Dedifferentiated amniotic fluid mesenchymal stem cell (primary cell): ENCODE results near the gene HSBP1.

Experiments
- DNase-seq: peaks from one replicate; pipeline ENCODE4 v3.0.0-alpha.2; 2016; ENCODE audit errors: extremely low spot score

HSBP1 gene

GRCh38 chr16:83839561-83839960 lies 31.8 kb downstream of the HSBP1 start:
- DNase-seq: no peak

GRCh38 chr16:83840060-83840617 lies 32.4 kb downstream of the HSBP1 start:
- no peak for DNase-seq

- no peak for DNase-seq
Measured at GRCh38 chr16:83842291-83842690, 34.5 kb downstream of the HSBP1 start.

GRCh38 chr16:83842756-83843507 lies 35.2 kb downstream of the HSBP1 start:
- DNase-seq: no peak

GRCh38 chr16:83843657-83844056 lies 35.9 kb downstream of the HSBP1 start:
- no peak for DNase-seq

- no peak for DNase-seq
Measured at GRCh38 chr16:83845263-83845662, 37.5 kb downstream of the HSBP1 start.

- no peak for DNase-seq
Measured at GRCh38 chr16:83847371-83848225, 39.8 kb downstream of the HSBP1 start.

GRCh38 chr16:83849421-83849820 lies 41.6 kb downstream of the HSBP1 start:
- no peak for DNase-seq

GRCh38 chr16:83850947-83851346 lies 43.2 kb downstream of the HSBP1 start:
- DNase-seq: no peak

GRCh38 chr16:83851473-83851872 lies 43.7 kb downstream of the HSBP1 start:
- no peak for DNase-seq

- no peak for DNase-seq
Measured at GRCh38 chr16:83852774-83853173, 45.0 kb downstream of the HSBP1 start.

- no peak for DNase-seq
Measured at GRCh38 chr16:83853834-83854233, 46.1 kb downstream of the HSBP1 start.

GRCh38 chr16:83854420-83854819 lies 46.6 kb downstream of the HSBP1 start:
- DNase-seq: no peak

- no peak for DNase-seq
Measured at GRCh38 chr16:83856792-83857191, 49.0 kb downstream of the HSBP1 start.

GRCh38 chr16:83859265-83859664 lies 51.5 kb downstream of the HSBP1 start:
- no peak for DNase-seq

- no peak for DNase-seq
Measured at GRCh38 chr16:83862661-83863060, 54.9 kb downstream of the HSBP1 start.

GRCh38 chr16:83863682-83864081 lies 55.9 kb downstream of the HSBP1 start:
- no peak for DNase-seq
